SK-N-SH treated with all-trans-retinoic acid at 6 μM for 48 hours (cell line): Measurements from ENCODE around the gene DBNDD1.

ENCODE experiments used
- ZC3H10 ChIP-seq: fragments of 250-450 bp; sonication (Bioruptor Pico); IDR thresholded peaks from 2 replicates; pipeline ENCODE4 v1.5.1; 2021; ENCODE audit warnings: mild to moderate bottlenecking, moderate library complexity
- ZFP30 ChIP-seq: fragments of 450-650 bp; formaldehyde crosslinking; IDR thresholded peaks from 2 replicates; pipeline ENCODE4 v1.5.0; 2022; ENCODE audit warnings: mild to moderate bottlenecking, moderate library complexity
- ZNF70 ChIP-seq: fragments of 450-650 bp; formaldehyde crosslinking; IDR thresholded peaks from 2 replicates; pipeline ENCODE4 v1.5.0; 2020; ENCODE audit warnings: mild to moderate bottlenecking, moderate library complexity
- TF ChIP-seq, protein P1 (sequence below): fragments of 250-450 bp; sonication (Bioruptor Pico); IDR thresholded peaks from 2 replicates; pipeline ENCODE4 v1.8.0; 2020; ENCODE audit warnings: mild to moderate bottlenecking, moderate library complexity, borderline replicate concordance

DNA sequence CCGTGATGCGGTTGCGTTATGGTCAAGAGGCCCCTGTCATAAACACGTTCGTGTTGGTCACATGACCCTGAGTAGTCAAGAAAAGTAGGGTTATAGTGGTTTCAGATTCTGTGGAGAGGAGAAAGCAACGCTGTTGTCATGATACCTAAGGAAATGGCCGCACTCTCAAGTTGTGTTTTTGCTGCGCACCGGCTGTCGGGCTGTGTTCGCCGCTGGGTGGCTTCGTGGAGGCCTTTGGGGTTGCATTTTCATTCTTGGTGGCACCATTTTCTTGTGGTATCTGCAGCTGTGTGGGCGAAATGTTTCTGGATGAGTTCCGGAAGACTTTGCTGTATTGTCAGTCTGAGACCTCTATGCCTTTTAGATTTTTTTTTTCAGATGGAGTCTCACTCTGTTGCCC is 35.7 kb downstream of the DBNDD1 start:
- TF ChIP-seq, protein P1, sequence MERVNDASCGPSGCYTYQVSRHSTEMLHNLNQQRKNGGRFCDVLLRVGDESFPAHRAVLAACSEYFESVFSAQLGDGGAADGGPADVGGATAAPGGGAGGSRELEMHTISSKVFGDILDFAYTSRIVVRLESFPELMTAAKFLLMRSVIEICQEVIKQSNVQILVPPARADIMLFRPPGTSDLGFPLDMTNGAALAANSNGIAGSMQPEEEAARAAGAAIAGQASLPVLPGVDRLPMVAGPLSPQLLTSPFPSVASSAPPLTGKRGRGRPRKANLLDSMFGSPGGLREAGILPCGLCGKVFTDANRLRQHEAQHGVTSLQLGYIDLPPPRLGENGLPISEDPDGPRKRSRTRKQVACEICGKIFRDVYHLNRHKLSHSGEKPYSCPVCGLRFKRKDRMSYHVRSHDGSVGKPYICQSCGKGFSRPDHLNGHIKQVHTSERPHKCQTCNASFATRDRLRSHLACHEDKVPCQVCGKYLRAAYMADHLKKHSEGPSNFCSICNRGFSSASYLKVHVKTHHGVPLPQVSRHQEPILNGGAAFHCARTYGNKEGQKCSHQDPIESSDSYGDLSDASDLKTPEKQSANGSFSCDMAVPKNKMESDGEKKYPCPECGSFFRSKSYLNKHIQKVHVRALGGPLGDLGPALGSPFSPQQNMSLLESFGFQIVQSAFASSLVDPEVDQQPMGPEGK, result no peak
- TF ChIP-seq ZFP30 (CRISPR knock-in tag) (no peak), ZC3H10 (CRISPR knock-in tag) (no peak), ZNF70 (CRISPR knock-in tag) (no peak)
